Right lobe of liver (tissue), 4 donors: ENCODE measurements around the gene SMLR1.

Source experiments
- POLR2A ChIP-seq: fragments of 450-650 bp; IDR thresholded peaks from one replicate; pipeline ENCODE4 v1.6.1; 2017; ENCODE audit warnings: antibody characterized with exemption, mild to moderate bottlenecking
- TF ChIP-seq, protein P1 (sequence below), 4 donors: fragments of 200-600 bp in 3 of 4; fragments of 450-650 bp in 1 of 4; IDR thresholded peaks; one replicate each; pipeline versions ENCODE4 v1.5.1 to v1.8.0; 2016 to 2022; ENCODE audit warnings: antibody characterized with exemption in 4 of 4, mild to moderate bottlenecking in 2 of 4
- donor health status: DM: no; HTN: no; CAD: no.
- donor health status: DM: no; HTN: no; CAD: no.
- donor health status: DM: no; HTN: yes; CAD: no.

- TF ChIP-seq, protein P1, sequence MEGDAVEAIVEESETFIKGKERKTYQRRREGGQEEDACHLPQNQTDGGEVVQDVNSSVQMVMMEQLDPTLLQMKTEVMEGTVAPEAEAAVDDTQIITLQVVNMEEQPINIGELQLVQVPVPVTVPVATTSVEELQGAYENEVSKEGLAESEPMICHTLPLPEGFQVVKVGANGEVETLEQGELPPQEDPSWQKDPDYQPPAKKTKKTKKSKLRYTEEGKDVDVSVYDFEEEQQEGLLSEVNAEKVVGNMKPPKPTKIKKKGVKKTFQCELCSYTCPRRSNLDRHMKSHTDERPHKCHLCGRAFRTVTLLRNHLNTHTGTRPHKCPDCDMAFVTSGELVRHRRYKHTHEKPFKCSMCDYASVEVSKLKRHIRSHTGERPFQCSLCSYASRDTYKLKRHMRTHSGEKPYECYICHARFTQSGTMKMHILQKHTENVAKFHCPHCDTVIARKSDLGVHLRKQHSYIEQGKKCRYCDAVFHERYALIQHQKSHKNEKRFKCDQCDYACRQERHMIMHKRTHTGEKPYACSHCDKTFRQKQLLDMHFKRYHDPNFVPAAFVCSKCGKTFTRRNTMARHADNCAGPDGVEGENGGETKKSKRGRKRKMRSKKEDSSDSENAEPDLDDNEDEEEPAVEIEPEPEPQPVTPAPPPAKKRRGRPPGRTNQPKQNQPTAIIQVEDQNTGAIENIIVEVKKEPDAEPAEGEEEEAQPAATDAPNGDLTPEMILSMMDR (IDR thresholded peaks at IDR 0.05), result no peak
- no peak for TF ChIP-seq POLR2A
Measured at GRCh38 chr6:130882370-130882769, 55.2 kb downstream of the SMLR1 start.
